ENCODE results near the gene ANKRD33. TPM values are rescaled to one million over a fixed set of nuclear protein-coding genes. Genes with fewer than 3 reads are reported as not detected.

The ANKRD33 gene
- total RNA-seq, 2 donors from 2014 or later = 0.46 TPM; not detected in 1

- peak; percentile 52 for DNase-seq
- Histone ChIP-seq H3K36me3 (ENCODE audit: control insufficient read depth, insufficient read depth, low read length) (no peaks in the 10 kb centered on the region), H3K9me3 (ENCODE audit: control insufficient read depth, low read length) (no peaks in the 10 kb centered on the region), H3K27me3 (ENCODE audit: control insufficient read depth, insufficient read depth, low read length, poor library complexity, severe bottlenecking) (peaks cover 16% of the 10 kb centered on the region), H3K9ac (ENCODE audit: extremely low read depth, low read length, poor library complexity, severe bottlenecking) (no peak overlapping the region), H3K4me3 (ENCODE audit: low read length) (no peak overlapping the region), H3K4me1 (ENCODE audit: control insufficient read depth, insufficient read depth, low read length) (peaks cover 17% of the 10 kb centered on the region), H3K27ac (ENCODE audit: low read depth, low read length) (no peak overlapping the region)
- no peaks in the 10 kb centered on the region for H3K36me3 Mint-ChIP-seq (ENCODE audit: low read depth)
- no peak overlapping the region for H3K27ac Mint-ChIP-seq
- TF ChIP-seq CTCF (conservative IDR thresholded peaks at IDR 0.05) = no peak
- H3K4me3 Mint-ChIP-seq = no peak overlapping the region
- 86 to 87% methylated on average over 5 to 8 of the region's 8 CpGs for WGBS, 2 experiments (ENCODE audit: insufficient coverage in 1 of 2, insufficient read length in 1 of 2)
- H3K9me3 Mint-ChIP-seq = no peaks in the 10 kb centered on the region
- H3K4me1 Mint-ChIP-seq = peaks cover 12% of the 10 kb centered on the region
- H3K27me3 Mint-ChIP-seq (ENCODE audit: insufficient read depth) = peaks cover 67% of the 10 kb centered on the region
Measured at GRCh38 chr12:51850081-51850964, 37.6 kb upstream of the ANKRD33 start.

- H3K4me3 Mint-ChIP-seq = no peak overlapping the region
- Histone ChIP-seq H3K9ac (ENCODE audit: extremely low read depth, low read length, poor library complexity, severe bottlenecking) (no peak overlapping the region), H3K36me3 (ENCODE audit: control insufficient read depth, insufficient read depth, low read length) (no peaks in the 10 kb centered on the region), H3K27ac (ENCODE audit: low read depth, low read length) (no peak overlapping the region), H3K4me1 (ENCODE audit: control insufficient read depth, insufficient read depth, low read length) (peaks cover 11% of the 10 kb centered on the region), H3K27me3 (ENCODE audit: control insufficient read depth, insufficient read depth, low read length, poor library complexity, severe bottlenecking) (peaks cover 16% of the 10 kb centered on the region), H3K9me3 (ENCODE audit: control insufficient read depth, low read length) (no peaks in the 10 kb centered on the region), H3K4me3 (ENCODE audit: low read length) (no peak overlapping the region)
- TF ChIP-seq CTCF (conservative IDR thresholded peaks at IDR 0.05) = no peak
- H3K27ac Mint-ChIP-seq = no peak overlapping the region
- peak; percentile 61 for DNase-seq
- no peaks in the 10 kb centered on the region for H3K36me3 Mint-ChIP-seq (ENCODE audit: low read depth)
- no peaks in the 10 kb centered on the region for H3K9me3 Mint-ChIP-seq
- H3K27me3 Mint-ChIP-seq (ENCODE audit: insufficient read depth) = peaks cover 66% of the 10 kb centered on the region
- 95 to 100% methylated on average over 2 to 3 of the region's 4 CpGs for WGBS, 2 experiments (ENCODE audit: insufficient coverage in 1 of 2, insufficient read length in 1 of 2)
- H3K4me1 Mint-ChIP-seq = peaks cover 10% of the 10 kb centered on the region
Measured at GRCh38 chr12:51850965-51851299, 37.0 kb upstream of the ANKRD33 start.

- Mint-ChIP-seq H3K9me3 (no peaks in the 10 kb centered on the region), H3K36me3 (ENCODE audit: low read depth) (no peaks in the 10 kb centered on the region), H3K27me3 (ENCODE audit: insufficient read depth) (peaks cover 66% of the 10 kb centered on the region), H3K4me3 (no peak overlapping the region), H3K4me1 (peaks cover 11% of the 10 kb centered on the region), H3K27ac (no peak overlapping the region)
- no peak overlapping the region for H3K9ac ChIP-seq (ENCODE audit: extremely low read depth, low read length, poor library complexity, severe bottlenecking)
- no peak overlapping the region for H3K4me3 ChIP-seq (ENCODE audit: low read length)
- no peaks in the 10 kb centered on the region for H3K9me3 ChIP-seq (ENCODE audit: control insufficient read depth, low read length)
- WGBS, 2 experiments (ENCODE audit: insufficient coverage in 1 of 2, insufficient read length in 1 of 2) = 83 to 86% methylated on average over 2 to 8 of the region's 8 CpGs
- peaks cover 5% of the 10 kb centered on the region for H3K4me1 ChIP-seq (ENCODE audit: control insufficient read depth, insufficient read depth, low read length)
- DNase-seq = no peak
- no peak for TF ChIP-seq CTCF (conservative IDR thresholded peaks at IDR 0.05)
- no peaks in the 10 kb centered on the region for H3K36me3 ChIP-seq (ENCODE audit: control insufficient read depth, insufficient read depth, low read length)
- H3K27ac ChIP-seq (ENCODE audit: low read depth, low read length) = no peak overlapping the region
- H3K27me3 ChIP-seq (ENCODE audit: control insufficient read depth, insufficient read depth, low read length, poor library complexity, severe bottlenecking) = peaks cover 16% of the 10 kb centered on the region
Measured at GRCh38 chr12:51851413-51852124, 36.3 kb upstream of the ANKRD33 start.
